Epithelial cell of alveolus of lung (primary cell): ENCODE measurements around the gene HEATR1. TPM values are rescaled to one million over a fixed set of nuclear protein-coding genes. Genes with fewer than 3 reads are reported as not detected.

Source experiments
- total RNA-seq: library from RNA; depleted of rRNA; stranded (reverse); fragments of >200 nt; gene quantifications from 2 replicates; pipeline ENCODE4 v1.2.1, GENCODE V29; 2015

HEATR1 gene
- total RNA-seq: 12.7 and 20.8 TPM in 2 replicates

DNA sequence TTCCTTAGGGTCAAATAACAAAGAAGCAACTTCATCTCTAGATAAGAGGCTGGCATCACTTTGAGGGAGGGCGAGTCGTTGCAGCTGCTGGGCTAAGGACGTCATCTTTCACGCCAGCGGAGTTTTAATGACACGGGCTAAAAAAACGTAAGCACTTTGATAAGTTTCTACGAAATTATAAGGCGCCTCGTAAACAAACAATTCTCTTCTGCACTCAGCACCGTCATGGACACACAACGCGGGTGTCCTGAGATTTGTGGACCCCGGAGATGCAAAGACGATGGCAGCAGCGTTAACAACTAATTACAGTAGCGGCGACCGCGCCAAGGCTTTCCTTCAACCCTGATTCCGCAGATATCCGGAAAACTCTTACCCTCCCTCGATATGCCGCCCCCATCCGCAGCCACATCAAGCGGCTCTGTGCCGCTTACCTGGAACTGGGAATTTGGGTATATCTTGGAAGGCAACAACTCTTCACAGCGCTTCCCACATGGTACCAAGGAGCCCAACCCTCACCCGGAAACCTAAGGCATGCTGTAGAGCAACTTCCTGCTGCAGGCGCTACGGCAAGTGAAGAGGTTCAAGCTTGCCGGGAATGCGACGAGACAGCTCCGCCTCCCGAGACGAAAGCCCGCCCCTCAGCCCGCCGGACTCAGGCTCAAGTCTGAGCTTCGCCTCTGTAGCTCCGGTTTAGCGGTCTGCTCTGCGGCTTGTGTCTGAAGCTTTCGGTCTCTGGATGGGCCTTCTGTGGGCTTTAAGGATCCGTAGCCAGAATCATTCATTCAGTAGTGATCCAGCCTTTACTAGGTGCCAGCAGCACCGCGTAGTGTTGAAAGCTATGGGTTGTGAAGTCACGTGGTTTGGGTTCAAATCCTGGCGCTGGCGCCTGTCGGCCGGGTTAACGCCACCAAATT is at the start of gene HEATR1:
Gene HEATR1, minus strand, starts transcription at position 526 of the 914 bp plus-strand sequence. Its CDS starts 421 bp downstream, at position 105.

DNA sequence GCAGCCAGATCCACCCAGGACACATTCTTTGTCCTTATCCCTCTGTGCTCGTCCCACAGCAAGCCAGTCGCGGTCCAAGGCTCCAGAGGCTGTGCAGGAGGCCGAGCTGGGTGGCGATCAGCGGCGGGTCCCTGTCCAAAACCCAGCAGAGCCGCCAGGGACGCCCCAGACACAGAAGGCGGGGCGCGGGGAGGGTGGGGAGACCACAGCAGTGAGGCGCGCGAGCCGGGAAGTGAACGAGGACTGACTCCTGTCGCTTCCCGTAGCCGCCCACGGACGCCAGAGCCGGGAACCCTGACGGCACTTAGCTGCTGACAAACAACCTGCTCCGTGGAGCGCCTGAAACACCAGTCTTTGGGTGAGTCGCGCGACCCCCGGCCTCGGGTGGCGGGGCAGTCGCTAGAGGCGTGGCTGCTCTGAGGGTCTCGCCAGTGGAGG is 80.6 kb downstream of the HEATR1 start, which contains the start of gene LGALS8:
Gene LGALS8, plus strand, starts transcription at position 279 of the 438 bp plus-strand sequence. CDS start 2,089 bp downstream, outside the sequence.

Other genes with a start within 250 kb of the HEATR1 start
- 0.48 and 0.52 TPM in 2 replicates for gene EDARADD, start 210.2 kb downstream of the HEATR1 start, total RNA-seq
- 48.4 and 71.9 TPM in 2 replicates for gene LGALS8, start 80.5 kb downstream of the HEATR1 start, total RNA-seq
- gene ACTN2, start 82.0 kb upstream of the HEATR1 start, total RNA-seq: 1.6 TPM in 1 of 2 replicates, not detected in the other
- gene MTR, start 190.8 kb upstream of the HEATR1 start, total RNA-seq: 11.1 and 15.6 TPM in 2 replicates